Measurements from ENCODE around the gene RAB3IP.

Gene RAB3IP

GRCh38 chr12:69868695-69869094, 130.0 kb downstream of the RAB3IP start:
- peaks cover 6% of the 10 kb centered on the region for H3K27me3 Mint-ChIP-seq (ENCODE audit: low read depth)
- H3K27ac Mint-ChIP-seq: no peak overlapping the region
- H3K4me1 Mint-ChIP-seq (ENCODE audit: low read depth): no peaks in the 10 kb centered on the region
- no peak overlapping the region for H3K4me3 Mint-ChIP-seq
- H3K36me3 Mint-ChIP-seq (ENCODE audit: low read depth): no peaks in the 10 kb centered on the region
- no peaks in the 10 kb centered on the region for H3K9me3 Mint-ChIP-seq
- no peak for DNase-seq (ENCODE audit: low spot score)

GRCh38 chr12:69872804-69873203, 134.1 kb downstream of the RAB3IP start:
- peaks cover 8% of the 10 kb centered on the region for H3K27me3 Mint-ChIP-seq (ENCODE audit: low read depth)

More at GRCh38 chr12:69872804-69873203, 134.1 kb downstream of the RAB3IP start:
- H3K9me3 Mint-ChIP-seq: no peaks in the 10 kb centered on the region
- no peak overlapping the region for H3K4me3 Mint-ChIP-seq
- no peak overlapping the region for H3K27ac Mint-ChIP-seq
- H3K4me1 Mint-ChIP-seq (ENCODE audit: low read depth): no peaks in the 10 kb centered on the region
- DNase-seq (ENCODE audit: low spot score): no peak
- no peaks in the 10 kb centered on the region for H3K36me3 Mint-ChIP-seq (ENCODE audit: low read depth)
